OCI-LY1 (cell line): Measurements from ENCODE around the gene KRTAP10-10.

Source experiments
- H2AFZ ChIP-seq: fragments of 200-600 bp; sonication (generic), shearing (Covaris generic); 2 replicates; pipeline ENCODE4 v1.6.0; 2014; ENCODE audit warnings: antibody characterized with exemption, mild to moderate bottlenecking, low read length
- H3F3A ChIP-seq: fragments of 200-600 bp; sonication (generic), shearing (Covaris generic); 2 replicates; pipeline ENCODE4 v1.6.0; 2014; ENCODE audit warnings: mild to moderate bottlenecking, antibody characterized with exemption, low read length, moderate library complexity; ENCODE audit not compliant: insufficient read depth
- H3K27ac ChIP-seq: fragments of 200-600 bp; sonication (generic); 2 replicates; pipeline ENCODE4 v1.5.1; 2014; ENCODE audit warnings: low read length, mixed run types, mild to moderate bottlenecking, low read depth; ENCODE audit not compliant: poor library complexity, severe bottlenecking
- H3K27me3 ChIP-seq: fragments of 200-600 bp; sonication (generic); 2 replicates; pipeline ENCODE4 v1.6.0; 2014; ENCODE audit warnings: antibody characterized with exemption, mild to moderate bottlenecking, low read length, moderate library complexity; ENCODE audit not compliant: insufficient read depth
- H3K36me3 ChIP-seq: fragments of 200-600 bp; sonication (generic); 2 replicates; pipeline ENCODE4 v1.6.1; 2014; ENCODE audit warnings: mild to moderate bottlenecking, antibody characterized with exemption, low read length, moderate library complexity, mixed read lengths; ENCODE audit not compliant: insufficient read depth
- H3K4me1 ChIP-seq: fragments of 200-600 bp; sonication (generic); 2 replicates; pipeline ENCODE4 v1.5.1; 2014; ENCODE audit warnings: mild to moderate bottlenecking, low read length, moderate library complexity; ENCODE audit not compliant: insufficient read depth, severe bottlenecking
- H3K4me2 ChIP-seq: fragments of 200-600 bp; sonication (generic), shearing (Covaris generic); 2 replicates; pipeline ENCODE4 v1.6.1; 2014; ENCODE audit warnings: low read length
- H3K4me3 ChIP-seq: fragments of 200-600 bp; sonication (generic); 2 replicates; pipeline ENCODE4 v1.5.1; 2014; ENCODE audit warnings: low read length, low read depth, mild to moderate bottlenecking, mixed read lengths; ENCODE audit not compliant: poor library complexity, severe bottlenecking
- H3K79me2 ChIP-seq: fragments of 200-600 bp; shearing (Covaris generic); 2 replicates; pipeline ENCODE4 v1.6.1; 2016; ENCODE audit warnings: mixed run types, low read length, mixed read lengths; ENCODE audit not compliant: insufficient read depth
- H3K9ac ChIP-seq: fragments of 200-600 bp; sonication (generic), shearing (Covaris generic); 2 replicates; pipeline ENCODE4 v1.6.1; 2014; ENCODE audit warnings: mild to moderate bottlenecking, low read length, mixed read lengths
- H3K9me2 ChIP-seq: fragments of 200-600 bp; sonication (generic), shearing (Covaris generic); 2 replicates; pipeline ENCODE4 v1.6.1; 2014; ENCODE audit warnings: low read depth, mild to moderate bottlenecking, low read length, mixed read lengths
- H3K9me3 ChIP-seq: fragments of 200-600 bp; shearing (Covaris generic); 2 replicates; pipeline ENCODE4 v1.6.1; 2014; ENCODE audit warnings: low read length, mixed read lengths
- H4K20me1 ChIP-seq: fragments of 200-600 bp; sonication (generic), shearing (Covaris generic); 2 replicates; pipeline ENCODE4 v1.6.0; 2016; ENCODE audit warnings: mild to moderate bottlenecking, low read length; ENCODE audit not compliant: insufficient read depth
- EZH2 ChIP-seq: fragments of 200-600 bp; sonication (generic), shearing (Covaris generic); IDR thresholded peaks from 2 replicates; pipeline ENCODE4 v1.8.0; 2017; ENCODE audit warnings: borderline replicate concordance, mixed run types, mild to moderate bottlenecking, antibody characterized with exemption, low read length, moderate library complexity, mixed read lengths
- TF ChIP-seq, protein P1 (sequence below): fragments of 200-600 bp; sonication (generic), shearing (Covaris generic); IDR thresholded peaks from 2 replicates; pipeline ENCODE4 v1.5.1; 2017; ENCODE audit warnings: mild to moderate bottlenecking, antibody characterized with exemption, low read length, moderate library complexity, mixed read lengths

KRTAP10-10 gene

DNA sequence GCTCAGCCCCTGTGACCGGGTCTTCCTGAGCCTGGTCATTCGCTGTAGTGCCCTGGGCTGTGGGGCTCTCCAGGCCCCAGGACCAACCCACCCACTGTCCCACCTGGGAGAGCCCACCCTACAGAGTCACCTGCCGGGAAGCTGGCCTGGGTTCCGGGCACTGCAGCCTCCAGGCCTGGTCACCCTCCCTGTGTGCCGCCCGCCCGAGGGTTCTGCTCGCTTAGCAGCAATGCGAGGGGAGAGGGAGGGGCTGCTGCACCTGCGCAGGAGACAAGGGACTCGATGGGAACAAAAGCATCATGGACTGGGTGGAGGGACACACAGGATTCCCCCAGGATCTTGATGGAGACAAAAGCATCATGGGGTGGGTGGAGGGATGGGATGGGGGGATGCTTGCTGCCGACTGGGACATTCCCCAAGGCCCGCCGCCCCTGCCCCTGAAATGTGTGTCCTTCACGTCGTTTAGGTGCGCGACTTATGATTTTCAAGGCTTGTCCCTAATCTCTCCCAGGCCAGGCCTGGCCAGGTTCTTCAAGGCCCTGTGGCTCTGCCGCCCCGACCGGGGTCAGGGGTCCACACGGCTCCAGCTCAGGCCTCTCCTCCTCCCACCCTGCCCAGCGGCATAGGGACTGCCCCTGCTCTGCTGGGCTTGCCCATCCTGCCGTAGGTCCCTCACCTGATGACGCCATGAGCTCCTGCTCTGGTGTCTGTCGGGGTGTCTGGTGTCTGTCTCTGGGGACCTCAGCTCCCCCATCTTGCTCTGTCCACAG is 23.6 kb upstream of the KRTAP10-10 start:
- Histone ChIP-seq H3K27me3 (no peaks in the 10 kb centered on the region), H3K27ac (no peak overlapping the region), H3K4me2 (no peak overlapping the region), H3K9me2 (no peaks in the 10 kb centered on the region), H3K4me3 (no peak overlapping the region), H3K9me3 (0 out of 2 replicates have a peak, but pooled peaks cover 2% of the 10 kb centered on the region), H3K9ac (no peak overlapping the region), H3K36me3 (no peaks in the 10 kb centered on the region), H3K79me2 (no peaks in the 10 kb centered on the region), H4K20me1 (no peaks in the 10 kb centered on the region), H3K4me1 (peaks cover under 1% of the 10 kb centered on the region), H3F3A (no peaks in the 10 kb centered on the region), H2AFZ (no peak overlapping the region)
- TF ChIP-seq, protein P1, sequence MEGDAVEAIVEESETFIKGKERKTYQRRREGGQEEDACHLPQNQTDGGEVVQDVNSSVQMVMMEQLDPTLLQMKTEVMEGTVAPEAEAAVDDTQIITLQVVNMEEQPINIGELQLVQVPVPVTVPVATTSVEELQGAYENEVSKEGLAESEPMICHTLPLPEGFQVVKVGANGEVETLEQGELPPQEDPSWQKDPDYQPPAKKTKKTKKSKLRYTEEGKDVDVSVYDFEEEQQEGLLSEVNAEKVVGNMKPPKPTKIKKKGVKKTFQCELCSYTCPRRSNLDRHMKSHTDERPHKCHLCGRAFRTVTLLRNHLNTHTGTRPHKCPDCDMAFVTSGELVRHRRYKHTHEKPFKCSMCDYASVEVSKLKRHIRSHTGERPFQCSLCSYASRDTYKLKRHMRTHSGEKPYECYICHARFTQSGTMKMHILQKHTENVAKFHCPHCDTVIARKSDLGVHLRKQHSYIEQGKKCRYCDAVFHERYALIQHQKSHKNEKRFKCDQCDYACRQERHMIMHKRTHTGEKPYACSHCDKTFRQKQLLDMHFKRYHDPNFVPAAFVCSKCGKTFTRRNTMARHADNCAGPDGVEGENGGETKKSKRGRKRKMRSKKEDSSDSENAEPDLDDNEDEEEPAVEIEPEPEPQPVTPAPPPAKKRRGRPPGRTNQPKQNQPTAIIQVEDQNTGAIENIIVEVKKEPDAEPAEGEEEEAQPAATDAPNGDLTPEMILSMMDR: no peak
- TF ChIP-seq EZH2: no peak

DNA sequence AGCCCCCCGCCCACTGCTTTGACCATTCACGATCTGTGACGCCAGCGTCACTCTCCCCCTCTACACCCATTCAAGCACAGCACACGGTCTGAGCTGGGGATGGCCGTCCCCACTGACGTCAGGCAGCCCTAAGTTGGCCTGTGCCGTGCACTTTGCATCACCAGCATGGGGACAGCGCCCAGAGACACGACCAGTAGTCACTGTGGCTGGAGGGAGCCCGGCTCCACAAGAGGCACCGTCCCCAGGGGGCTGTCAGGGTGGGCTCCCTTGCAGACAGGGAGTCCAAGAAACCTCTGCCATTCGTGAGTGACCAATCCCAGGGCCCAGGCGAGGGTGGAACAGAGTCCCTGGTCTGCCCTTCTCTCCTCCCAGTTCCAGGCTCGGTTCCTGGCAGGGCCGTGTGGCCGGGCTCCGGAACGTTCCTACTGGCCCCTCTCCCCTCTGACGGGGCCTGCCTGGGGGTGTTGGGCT is 23.0 kb upstream of the KRTAP10-10 start:
- TF ChIP-seq EZH2: no peak
- TF ChIP-seq, protein P1: no peak
- Histone ChIP-seq H3K9me2 (no peaks in the 10 kb centered on the region), H3K9ac (no peak overlapping the region), H3K36me3 (no peaks in the 10 kb centered on the region), H3K79me2 (no peaks in the 10 kb centered on the region), H2AFZ (no peak overlapping the region), H3K4me1 (peaks cover 6% of the 10 kb centered on the region), H3K27me3 (no peaks in the 10 kb centered on the region), H3K4me2 (no peak overlapping the region), H3K27ac (no peak overlapping the region), H3K9me3 (0 out of 2 replicates have a peak, but pooled peaks cover 2% of the 10 kb centered on the region), H3K4me3 (no peak overlapping the region), H4K20me1 (no peaks in the 10 kb centered on the region), H3F3A (no peaks in the 10 kb centered on the region)

- Histone ChIP-seq H3K4me3 (no peak overlapping the region), H3K36me3 (no peaks in the 10 kb centered on the region), H2AFZ (no peak overlapping the region), H3K27me3 (no peaks in the 10 kb centered on the region), H3K4me1 (peaks cover 6% of the 10 kb centered on the region), H3K9ac (no peak overlapping the region), H3K79me2 (no peaks in the 10 kb centered on the region), H4K20me1 (no peaks in the 10 kb centered on the region), H3K27ac (no peak overlapping the region), H3F3A (no peaks in the 10 kb centered on the region), H3K4me2 (no peak overlapping the region), H3K9me3 (0 out of 2 replicates have a peak, but pooled peaks cover 4% of the 10 kb centered on the region), H3K9me2 (no peaks in the 10 kb centered on the region)
- TF ChIP-seq, protein P1: no peak
- TF ChIP-seq EZH2: no peak
Observed at GRCh38 chr21:44614961-44615391, 22.2 kb upstream of the KRTAP10-10 start.
